Middle frontal gyrus (tissue), 1 donor: ENCODE results near the gene KRT8.
"Not testable (repeated sequence)": the region's sequence is repeated elsewhere in the genome, so short reads cannot be mapped to it uniquely, and the experiment has no call there.

ENCODE experiments used
- DNase-seq: peaks from one replicate; pipeline ENCODE4 v3.0.0-alpha.2; 2015; ENCODE audit warnings: low spot score; ENCODE audit errors: extremely low spot score

KRT8 gene

GRCh38 chr12:52904509-52905300, at the start of gene KRT8:
Gene KRT8 (minus strand): TSS chr12:52905076. CDS start chr12:52904981, 95 bp downstream.
- not testable (repeated sequence) for DNase-seq

GRCh38 chr12:52953181-52953841, 48.4 kb upstream of the KRT8 start:
- DNase-seq, result no peak

GRCh38 chr12:52952076-52952801, 47.4 kb upstream of the KRT8 start:
- DNase-seq, result no peak

GRCh38 chr12:52951640-52952039, 46.8 kb upstream of the KRT8 start:
- DNase-seq, result no peak

- DNase-seq, result no peak
Observed at GRCh38 chr12:52951126-52951525, 46.2 kb upstream of the KRT8 start.

GRCh38 chr12:52950553-52950952, 45.7 kb upstream of the KRT8 start:
- no peak for DNase-seq

- no peak for DNase-seq
Observed at GRCh38 chr12:52949413-52950331, 44.8 kb upstream of the KRT8 start.

GRCh38 chr12:52947738-52948423, 43.0 kb upstream of the KRT8 start:
- DNase-seq, result no peak

- DNase-seq, result no peak
Observed at GRCh38 chr12:52946797-52947547, 42.1 kb upstream of the KRT8 start.

- DNase-seq, result no peak
Observed at GRCh38 chr12:52946334-52946733, 41.5 kb upstream of the KRT8 start.

GRCh38 chr12:52945389-52946232, 40.7 kb upstream of the KRT8 start:
- no peak for DNase-seq

- DNase-seq, result no peak
Observed at GRCh38 chr12:52944683-52945388, 40.0 kb upstream of the KRT8 start.

GRCh38 chr12:52942901-52943181, 38.0 kb upstream of the KRT8 start:
- DNase-seq, result no peak

- DNase-seq, result no peak
Observed at GRCh38 chr12:52942066-52942900, 37.4 kb upstream of the KRT8 start.

- no peak for DNase-seq
Observed at GRCh38 chr12:52929538-52929937, 24.7 kb upstream of the KRT8 start.

- DNase-seq, result no peak
Observed at GRCh38 chr12:52927964-52928363, 23.1 kb upstream of the KRT8 start.

- no peak for DNase-seq
Observed at GRCh38 chr12:52926596-52927234, 21.8 kb upstream of the KRT8 start.
